ENCODE data around the gene PF4V1.

PF4V1 gene, protein sequence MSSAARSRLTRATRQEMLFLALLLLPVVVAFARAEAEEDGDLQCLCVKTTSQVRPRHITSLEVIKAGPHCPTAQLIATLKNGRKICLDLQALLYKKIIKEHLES

DNA sequence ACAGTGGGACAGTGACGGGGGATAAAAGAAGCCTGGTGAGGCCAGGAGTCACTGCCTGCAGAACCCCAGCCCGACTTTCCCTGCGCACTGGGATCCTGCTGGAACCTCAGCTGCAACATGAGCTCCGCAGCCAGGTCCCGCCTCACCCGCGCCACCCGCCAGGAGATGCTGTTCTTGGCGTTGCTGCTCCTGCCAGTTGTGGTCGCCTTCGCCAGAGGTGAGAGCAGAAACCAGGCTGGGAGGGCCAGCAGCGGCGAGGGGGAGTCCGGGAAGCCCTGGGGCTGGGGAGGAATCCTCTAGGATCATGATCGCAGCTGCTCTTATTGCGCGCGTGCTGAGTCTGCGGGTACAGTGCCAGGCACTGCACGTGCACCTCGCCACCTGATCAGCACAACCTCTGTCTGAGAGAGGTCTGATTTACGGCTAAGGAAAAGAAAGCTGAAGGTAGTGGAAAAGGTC, at the start of gene PF4V1:
PF4V1 (plus strand) TSS at position 51 of the 459 bp plus-strand sequence; CDS start at position 118, 67 bp downstream.
- DNase-seq (ENCODE audit: low spot score): no peak

DNA sequence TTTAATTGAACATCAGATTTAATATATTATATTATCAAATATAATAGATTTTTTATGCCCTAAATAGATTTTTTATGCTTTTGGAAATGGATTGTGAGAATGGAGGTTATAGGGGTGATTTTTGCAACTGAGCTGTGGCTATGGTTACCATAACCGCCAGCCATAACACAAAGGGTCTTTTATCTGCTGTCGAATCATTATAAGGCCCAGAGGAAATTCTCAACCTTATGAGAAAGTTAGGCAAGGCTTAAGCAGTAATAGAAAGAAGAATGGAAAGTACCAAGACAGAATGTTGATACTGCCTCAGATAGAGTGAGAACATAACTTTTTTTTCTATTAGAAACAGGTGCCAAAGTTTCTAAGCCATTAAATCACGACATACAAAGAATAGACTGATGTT, 42.9 kb upstream of the PF4V1 start:
- no peak for DNase-seq (ENCODE audit: low spot score)

DNA sequence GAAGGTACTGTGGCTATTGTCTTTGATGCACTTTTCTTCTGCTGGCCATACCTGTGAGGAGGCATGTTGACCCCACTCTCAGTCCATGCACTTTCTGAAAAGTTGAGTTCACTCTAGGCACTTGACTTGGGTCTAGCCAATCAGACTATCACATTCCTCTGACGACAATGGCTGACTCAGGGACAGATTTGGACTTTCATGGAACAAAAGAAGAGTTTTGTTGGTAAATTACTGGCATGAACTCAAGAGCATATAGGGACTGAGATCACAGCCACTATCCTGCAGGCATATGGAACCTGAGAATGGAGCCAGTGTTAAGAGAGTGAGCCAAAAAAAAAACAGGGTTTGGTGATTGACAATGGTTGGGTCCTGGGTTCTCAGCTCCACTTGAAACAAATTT, 41.3 kb upstream of the PF4V1 start:
- DNase-seq (ENCODE audit: low spot score): no peak

DNA sequence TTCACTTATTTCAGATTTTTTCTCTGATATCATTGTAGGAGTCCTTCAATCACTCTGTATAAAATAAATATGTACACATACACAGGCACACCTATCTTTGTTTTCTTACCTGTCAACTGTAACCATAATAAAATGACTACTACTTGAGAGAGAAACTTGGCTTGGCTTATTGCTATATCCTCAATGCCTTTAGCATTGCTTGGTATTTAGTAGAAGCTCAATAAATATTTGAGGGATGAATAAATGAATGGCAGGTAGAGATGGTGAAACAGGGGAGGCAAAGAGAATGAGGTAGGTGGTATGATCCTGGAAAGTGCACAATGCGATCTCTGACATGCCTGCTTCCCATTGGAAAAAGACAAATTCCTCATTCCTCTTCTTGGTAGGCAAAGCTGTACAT, 38.4 kb upstream of the PF4V1 start:
- no peak for DNase-seq (ENCODE audit: low spot score)

DNA sequence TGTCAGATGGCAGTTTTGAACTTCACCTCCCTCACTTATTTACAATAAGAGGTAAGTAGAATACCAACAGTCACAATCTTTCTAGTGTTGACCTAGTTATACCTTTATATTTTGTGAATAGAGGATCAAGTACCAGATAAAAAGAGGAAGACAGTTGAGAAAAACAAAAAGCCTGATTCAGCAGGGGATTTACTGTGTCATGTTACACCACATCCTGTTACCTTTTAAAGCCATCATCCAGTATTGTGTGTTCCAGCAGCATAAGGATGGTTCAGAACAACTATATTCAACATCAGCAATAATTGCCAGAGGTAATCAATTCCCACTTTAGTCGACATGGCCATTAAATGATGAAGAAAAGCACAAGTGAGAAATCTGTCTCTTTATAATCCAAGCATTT, 38.0 kb upstream of the PF4V1 start:
- DNase-seq (ENCODE audit: low spot score): no peak

DNA sequence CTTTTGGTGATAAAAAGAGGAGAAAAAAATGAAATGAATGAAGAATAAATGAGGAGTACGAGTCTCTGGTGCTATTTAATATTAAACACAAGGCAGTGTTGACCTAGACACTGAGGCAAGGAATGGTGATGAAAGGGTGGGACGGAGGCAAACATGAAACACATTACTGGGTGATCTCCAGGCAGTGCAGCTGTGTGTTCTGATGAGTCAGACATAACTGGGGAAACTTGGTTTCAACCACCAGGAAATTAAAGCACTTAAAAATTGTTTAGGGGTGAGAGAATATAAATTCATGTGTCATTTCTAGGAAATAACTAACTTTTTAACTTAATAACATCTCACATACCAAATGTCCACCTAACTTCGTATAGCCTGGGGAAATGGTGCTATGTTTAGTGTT, 36.3 kb upstream of the PF4V1 start:
- DNase-seq (ENCODE audit: low spot score): no peak

DNA sequence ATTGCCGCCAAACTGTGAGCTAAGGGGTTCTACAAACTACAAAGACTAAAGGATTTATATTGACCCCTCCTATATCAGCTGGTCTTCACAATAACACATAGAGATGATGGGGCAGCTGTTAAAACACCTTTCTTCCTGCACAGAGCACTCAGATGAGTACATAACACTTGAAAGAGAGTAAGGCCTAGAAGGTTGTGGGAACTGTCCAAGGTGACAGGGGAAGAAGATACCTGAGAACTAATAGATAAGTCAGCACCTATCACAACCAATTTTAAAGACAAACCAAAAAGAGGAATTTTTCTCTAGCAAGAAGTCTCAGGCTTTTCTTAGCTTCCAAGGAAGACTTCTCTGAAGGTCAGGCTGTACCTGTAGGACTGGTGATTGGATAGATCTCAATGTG, 35.8 kb upstream of the PF4V1 start:
- DNase-seq (ENCODE audit: low spot score): no peak

DNA sequence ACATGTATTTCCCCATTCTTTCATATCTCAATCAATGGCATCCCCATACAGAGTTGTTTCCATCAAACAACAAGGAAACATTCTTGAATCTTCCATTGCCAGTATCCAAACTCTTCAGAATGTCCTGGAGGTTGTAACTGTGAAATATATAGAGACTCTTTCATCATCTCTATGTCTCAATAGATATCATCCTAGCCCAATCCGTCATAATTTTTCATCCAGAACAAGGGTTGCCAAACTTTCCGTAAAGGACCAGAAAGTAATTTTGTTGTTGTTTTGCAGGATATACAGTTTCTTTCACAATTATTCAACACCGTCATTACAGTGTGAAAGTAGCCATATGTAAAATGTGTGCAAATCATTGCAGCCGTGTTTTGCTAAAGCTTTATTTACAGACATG, 31.8 kb upstream of the PF4V1 start:
- no peak for DNase-seq (ENCODE audit: low spot score)

DNA sequence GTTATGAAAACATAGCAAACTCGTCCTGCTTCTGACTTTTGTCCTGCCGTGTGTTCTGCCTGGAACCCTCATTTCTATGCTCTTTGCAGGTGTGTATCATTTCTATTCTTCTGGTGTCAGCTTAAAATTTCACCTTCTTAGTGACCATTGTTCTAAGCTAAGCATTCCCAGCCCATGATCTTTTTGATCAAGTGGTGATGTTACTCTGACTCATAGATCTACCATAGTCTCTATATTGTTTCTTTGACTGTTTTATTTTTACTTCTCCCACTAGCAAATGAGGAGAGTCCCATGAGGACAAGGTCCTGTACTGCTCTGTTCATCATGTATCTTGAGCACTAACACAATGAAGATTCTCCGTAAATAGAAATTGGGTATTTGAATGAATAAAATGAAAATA, 30.7 kb upstream of the PF4V1 start:
- no peak for DNase-seq (ENCODE audit: low spot score)

DNA sequence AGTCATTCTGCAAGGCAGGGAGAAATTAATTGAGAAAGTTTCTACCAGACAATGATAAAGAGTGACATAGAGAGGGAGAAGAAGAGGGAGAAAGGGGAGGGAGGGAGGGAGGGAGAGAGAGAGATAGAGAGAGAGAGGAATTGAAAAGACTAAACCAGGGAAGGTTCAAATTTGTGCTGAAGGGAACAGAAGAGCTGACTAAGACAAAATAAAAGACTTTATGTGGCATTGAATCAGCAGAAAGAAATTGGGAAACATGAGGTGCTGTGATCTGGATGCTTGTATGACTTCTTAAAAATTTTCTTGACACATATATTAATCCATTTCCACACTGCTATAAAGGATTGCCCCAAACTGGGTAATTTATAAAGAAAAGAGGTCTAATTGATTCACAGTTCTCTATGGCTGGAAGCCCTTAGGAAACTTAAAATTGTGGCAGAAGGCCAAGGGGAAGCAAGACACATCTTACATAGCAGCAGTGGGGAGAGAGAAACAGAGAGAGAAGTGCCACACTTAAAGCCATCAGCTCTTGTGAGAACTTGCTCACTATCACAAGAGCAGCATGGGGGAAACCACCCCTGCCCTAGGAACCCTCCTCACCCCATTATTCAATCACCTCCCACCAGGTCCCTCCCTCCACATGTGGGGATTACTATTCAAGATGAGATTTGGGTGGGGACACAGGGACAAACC, 30.1 kb upstream of the PF4V1 start:
- no peak for DNase-seq (ENCODE audit: low spot score)

DNA sequence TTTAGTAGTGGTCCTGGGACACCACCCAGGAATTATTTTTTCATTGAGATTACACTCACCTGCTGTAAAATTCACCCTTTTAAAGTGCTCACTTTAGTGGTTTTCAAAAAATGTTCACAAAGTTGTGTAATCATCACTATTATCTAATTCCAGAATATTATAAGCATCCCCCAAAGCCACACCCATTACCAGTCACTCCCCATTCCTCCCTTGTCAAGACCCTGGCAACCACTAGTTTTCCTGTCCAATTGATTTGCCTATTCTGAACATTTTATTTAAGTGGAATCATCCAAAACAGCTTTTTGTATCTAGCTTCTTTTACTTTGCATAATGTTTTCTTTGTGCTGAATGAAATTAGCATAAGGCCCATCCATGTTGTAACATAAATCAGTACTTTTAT, 29.3 kb upstream of the PF4V1 start:
- no peak for DNase-seq (ENCODE audit: low spot score)

DNA sequence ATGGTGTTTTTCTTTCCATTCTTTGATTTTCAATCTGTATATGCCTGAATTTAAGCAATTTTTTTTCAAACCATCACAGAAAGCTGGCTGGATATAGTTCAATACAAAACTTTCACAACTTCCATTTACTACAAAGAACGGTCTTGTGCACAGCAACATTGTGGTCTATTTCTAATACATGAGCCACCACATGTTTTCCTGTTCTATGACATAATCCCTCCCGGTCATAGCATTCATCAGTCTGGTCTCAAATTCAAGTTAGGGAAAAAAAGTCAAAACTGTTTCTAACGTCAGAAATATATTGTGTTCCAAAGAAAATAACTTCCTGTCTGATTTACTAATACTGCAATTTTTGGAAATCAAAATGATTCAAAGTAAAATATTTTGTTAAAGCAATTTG, 24.1 kb upstream of the PF4V1 start:
- DNase-seq (ENCODE audit: low spot score): no peak

DNA sequence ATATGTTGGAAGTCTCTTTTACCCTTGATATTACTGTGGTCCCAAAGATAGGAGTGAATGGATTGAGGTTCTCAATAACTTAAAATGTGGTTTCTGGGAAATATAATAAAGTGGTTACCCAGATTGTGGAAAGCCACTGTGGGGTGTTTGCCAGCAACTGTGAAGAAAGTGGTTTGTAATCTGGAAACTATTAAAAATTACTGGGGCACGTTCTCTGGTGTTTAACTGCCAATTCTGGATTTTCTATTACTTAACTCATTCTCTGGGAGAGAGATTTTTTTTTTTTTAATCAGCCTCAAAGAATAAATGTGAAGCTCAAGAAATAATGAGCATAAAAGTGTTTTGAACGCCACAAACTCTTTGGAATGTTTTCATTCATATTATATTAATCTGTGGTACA, 21.5 kb upstream of the PF4V1 start:
- DNase-seq (ENCODE audit: low spot score): no peak

DNA sequence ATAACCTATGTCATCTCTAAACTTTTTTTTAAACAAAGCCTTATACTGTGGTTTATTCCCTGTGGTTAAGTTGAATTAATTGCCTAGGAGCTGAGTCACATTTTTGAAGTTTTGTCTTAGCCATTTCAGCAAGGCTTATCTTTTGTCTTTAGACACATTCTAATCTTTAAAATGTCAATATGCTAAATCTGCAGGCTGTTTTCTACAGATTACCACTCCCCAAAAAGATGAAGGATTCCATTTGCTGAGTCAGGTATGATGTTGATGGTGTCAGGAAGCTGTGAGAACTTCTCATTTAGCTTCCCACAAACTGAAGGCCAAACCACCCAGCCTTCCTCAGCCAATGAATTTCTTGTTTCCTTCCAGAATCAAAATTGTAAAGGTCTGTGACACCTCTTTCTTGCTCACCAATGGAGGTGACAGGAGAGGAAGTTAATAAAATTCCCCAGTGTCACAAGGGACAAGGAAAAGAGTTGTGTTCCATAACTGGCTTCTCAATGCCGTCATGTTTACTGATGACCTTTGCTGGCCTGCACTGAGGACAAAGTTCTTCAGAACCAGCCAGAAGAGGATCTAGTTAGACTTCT, 20.4 kb upstream of the PF4V1 start:
- DNase-seq (ENCODE audit: low spot score): no peak

DNA sequence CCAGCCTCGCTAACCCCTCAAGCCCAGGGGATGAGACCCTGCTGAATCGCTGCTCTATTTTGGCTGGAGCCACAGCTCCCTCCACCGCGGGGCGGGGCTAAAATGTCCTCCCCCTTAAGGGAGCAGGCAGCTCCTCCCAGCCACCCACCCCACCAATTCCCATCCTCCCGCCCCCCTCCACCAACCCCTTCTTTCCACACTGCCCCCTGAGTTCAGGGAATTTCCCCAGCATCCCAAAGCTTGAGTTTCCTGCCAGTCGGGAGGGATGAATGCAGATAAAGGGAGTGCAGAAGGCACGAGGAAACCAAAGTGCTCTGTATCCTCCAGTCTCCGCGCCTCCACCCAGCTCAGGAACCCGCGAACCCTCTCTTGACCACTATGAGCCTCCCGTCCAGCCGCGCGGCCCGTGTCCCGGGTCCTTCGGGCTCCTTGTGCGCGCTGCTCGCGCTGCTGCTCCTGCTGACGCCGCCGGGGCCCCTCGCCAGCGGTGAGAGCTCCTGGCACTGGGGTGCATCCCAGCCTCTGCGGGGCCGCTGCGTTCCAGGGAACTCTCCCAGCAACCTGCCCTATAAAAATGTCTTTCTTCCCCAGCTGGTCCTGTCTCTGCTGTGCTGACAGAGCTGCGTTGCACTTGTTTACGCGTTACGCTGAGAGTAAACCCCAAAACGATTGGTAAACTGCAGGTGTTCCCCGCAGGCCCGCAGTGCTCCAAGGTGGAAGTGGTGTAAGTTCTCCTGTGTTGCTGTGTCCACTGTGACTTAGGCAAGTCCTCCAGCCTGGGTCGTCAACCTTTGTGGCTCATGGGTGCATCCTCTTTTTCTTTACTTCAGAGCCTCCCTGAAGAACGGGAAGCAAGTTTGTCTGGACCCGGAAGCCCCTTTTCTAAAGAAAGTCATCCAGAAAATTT, 16.5 kb upstream of the PF4V1 start, which contains the start of gene CXCL6:
CXCL6 (plus strand) TSS at position 306 of the 907 bp plus-strand sequence; CDS start at position 379, 73 bp downstream.
- no peak for DNase-seq (ENCODE audit: low spot score)

DNA sequence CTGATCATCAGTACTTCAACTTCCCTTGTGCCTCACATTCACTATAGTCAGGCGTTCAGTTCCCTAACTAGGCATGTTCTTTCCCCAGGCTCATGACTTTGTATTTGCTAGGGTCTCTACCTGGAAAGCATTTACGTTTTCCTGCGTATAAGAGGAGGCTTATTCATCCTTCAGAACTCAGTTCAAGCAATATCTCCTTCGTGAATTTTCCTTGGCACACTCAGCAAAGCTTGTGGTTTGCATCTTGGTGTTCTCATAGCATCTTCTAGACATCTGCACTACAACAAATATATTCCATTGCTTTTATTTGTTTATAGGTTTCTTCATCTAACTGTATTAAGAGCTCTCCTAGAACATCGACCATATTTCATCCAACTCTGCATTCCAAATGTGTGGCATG, 14.0 kb upstream of the PF4V1 start:
- no peak for DNase-seq (ENCODE audit: low spot score)

DNA sequence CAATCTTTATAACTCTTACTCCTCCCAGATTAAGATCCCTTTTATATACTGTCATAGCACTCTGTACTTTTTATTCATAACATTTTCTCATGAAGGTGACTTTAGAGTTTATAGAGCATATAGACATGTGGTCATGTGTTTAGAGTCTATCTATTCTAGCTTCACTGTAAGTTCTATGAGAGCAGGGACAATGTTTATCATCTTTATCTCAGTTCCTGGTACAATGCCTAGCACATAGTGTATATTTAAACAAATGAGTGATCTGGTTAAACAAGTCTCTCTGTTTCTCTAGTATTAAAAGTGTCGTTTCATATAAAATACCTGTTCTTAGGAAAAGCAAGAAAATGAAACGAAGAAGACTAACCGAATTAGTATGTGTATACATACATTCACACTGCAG, 13.4 kb upstream of the PF4V1 start:
- DNase-seq (ENCODE audit: low spot score): no peak

DNA sequence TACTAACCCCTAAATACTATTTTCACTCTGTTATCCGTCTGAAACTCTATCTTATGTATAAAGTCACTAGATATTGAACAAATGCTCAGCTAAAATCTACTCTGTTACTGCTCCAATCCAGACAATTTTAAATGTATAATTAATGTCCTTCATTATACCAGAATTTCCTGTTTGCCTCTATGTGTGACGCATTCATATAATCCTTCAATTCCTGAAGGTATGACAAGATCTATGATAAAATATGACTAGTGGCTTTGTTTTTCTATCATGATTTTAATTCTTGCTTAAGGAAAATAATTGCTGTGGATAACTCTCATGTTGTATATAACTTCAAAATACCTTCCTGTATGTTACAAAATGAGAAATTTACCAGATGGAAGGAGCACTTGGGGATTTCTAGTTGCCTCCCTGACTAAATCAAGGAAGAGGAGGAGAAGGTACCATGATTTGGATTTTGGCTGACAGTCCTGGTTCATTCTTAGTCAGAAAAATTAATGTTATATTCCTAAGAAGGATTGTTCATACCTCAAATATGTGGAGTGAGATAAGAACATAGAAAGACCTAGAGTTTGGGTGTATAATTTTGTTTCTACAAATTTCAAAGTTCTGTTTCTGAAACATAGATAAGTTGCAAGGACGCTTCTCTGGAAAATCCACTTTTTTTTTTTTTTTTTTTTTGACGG, 11.7 kb upstream of the PF4V1 start:
- DNase-seq (ENCODE audit: low spot score): no peak

DNA sequence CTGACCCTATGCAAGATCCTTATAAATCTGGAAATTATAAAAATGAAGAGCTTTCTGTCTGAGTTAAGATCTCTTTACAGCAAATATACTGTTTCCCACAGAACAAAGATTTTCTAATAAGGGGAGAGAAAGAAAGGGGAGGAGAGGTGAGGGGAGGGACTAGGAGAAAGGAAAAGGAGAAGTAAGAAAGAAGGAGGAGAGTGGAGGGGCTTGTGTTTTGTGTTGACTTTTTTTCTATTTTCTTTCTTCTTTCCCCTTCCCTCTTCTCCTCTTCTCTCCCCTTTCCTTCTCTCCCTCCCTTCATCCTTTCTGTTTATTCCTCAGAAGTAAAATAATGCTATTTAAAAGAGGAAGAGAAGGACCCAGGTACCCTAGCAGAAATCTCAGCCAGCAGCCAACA, 10.4 kb upstream of the PF4V1 start:
- no peak for DNase-seq (ENCODE audit: low spot score)

DNA sequence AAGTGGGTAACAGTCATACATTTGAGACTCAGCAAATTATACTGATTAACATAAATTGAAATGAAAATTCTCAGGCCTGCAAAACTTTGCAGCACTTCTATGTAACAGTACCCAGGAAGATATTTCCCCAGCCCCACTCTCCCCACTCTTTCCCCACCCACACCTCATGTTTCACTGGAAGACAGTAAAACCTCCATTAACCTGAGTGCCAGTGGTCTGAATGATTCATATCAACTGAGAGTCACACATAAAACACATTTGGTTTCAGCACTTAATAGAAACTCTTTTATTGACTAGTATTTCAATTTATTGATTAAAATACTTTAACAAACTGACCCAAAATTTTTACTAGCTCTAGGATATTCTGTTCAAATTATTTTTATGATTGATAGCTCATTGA, 9.7 kb upstream of the PF4V1 start:
- no peak for DNase-seq (ENCODE audit: low spot score)

DNA sequence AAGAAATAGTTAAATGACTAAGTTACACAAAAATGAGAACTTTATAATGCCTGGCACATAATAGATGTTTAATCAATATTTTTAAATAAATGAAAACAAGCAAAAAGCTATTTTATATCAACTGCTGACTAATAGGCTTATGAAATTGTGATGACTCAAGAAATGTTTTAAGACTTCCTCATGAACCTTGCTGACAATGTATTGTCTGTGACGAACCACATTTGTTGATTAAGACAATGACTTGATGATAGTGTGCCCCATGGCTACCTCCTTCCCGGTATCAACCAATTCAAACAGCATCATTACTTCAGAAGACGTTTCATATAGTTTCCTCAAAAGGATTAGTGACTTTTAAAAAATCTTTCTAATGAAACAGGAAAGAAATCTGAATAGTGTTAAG, 8.8 kb upstream of the PF4V1 start:
- DNase-seq (ENCODE audit: low spot score): no peak

DNA sequence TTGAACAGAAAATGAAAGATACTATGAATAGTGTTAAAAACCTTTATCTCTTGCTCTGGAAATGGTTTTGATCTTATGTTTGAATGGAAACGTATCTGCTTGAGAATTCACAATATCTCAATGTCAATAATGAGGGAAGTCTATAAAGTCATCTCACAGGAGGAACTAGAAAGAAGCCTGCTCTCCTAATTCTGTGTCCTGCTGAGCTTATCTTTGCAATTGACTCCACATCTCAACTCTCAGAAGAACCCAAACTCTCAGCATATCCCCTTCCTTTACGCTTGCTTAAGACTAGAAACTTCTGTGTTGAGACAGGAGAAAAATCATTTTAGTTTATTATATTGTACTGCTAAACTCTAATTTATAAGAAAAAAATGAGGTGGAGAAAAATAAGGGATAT, 8.3 kb upstream of the PF4V1 start:
- no peak for DNase-seq (ENCODE audit: low spot score)

Data from CD4-positive, alpha-beta T cell treated with Interleukin-2 at 100 ng/mL for 4 hours (primary cell).